Measurements from ENCODE around the gene DEPDC4.

DNA sequence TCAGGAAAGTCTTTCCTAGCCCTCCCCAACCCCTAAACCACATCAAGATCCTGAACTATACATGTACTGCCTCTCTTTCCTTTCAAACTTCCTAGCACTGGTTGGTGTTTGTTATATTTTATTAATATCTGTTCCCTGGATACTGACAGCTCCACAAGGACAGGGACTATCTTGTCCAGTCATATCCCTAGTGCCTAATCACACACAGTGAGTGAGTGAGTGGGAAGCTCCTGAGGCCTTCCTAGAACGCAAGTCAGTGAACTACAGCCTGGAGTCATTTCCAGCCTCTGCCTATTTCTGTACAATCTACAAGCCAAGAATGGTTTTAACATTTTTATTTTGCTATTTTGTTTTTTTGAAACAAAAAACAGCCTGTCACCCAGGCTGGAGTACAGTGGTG is 73.8 kb downstream of the DEPDC4 start:
- no peak for TF ChIP-seq CTCF (IDR thresholded peaks at IDR 0.05; ENCODE audit: insufficient read depth, low read depth, low read length)
- no peak for TF ChIP-seq EZH2 (IDR thresholded peaks at IDR 0.05; ENCODE audit: insufficient read depth, low read length)

All from astrocyte (in vitro differentiated cells and primary cell).